Caco-2 (cell line): ENCODE measurements around the gene TAF11. TPM values are rescaled to one million over a fixed set of nuclear protein-coding genes. Genes with fewer than 3 reads are reported as not detected.
"Not testable (repeated sequence)": the region's sequence is repeated elsewhere in the genome, so short reads cannot be mapped to it uniquely, and the experiment has no call there.

Source experiments
- BruUV-seq: library from RNA; stranded (reverse); fragments of 400-500 nt; replicated peaks from 2 replicates; lab custom pipeline; 2021; lab: Mats Ljungman, UMichigan
- CTCF ChIA-PET: fragments of 300-600 bp; sonication (Branson Sonifier 250); formaldehyde crosslinking; loops from one replicate; lab custom pipeline; 2022; ENCODE audit warnings: antibody characterized with exemption; lab: Charles Lee
- POLR2A ChIA-PET: fragments of 300-600 bp; sonication (Branson Sonifier 250); formaldehyde crosslinking; loops from one replicate; lab custom pipeline; 2022; ENCODE audit warnings: antibody characterized with exemption; lab: Charles Lee
- DNase-seq, 2 experiments: peaks; one replicate each; pipeline versions ENCODE4 v3.0.0 to v3.0.0-alpha.2; 2020 to 2022
- H3K27me3 ChIP-seq: replicated peaks from 2 replicates; pipeline ENCODE4 v1.6.0; 2011; ENCODE audit warnings: low read length; ENCODE audit not compliant: control insufficient read depth, insufficient read depth
- H3K36me3 ChIP-seq: 2 replicates; pipeline ENCODE4 v1.5.1; 2011; ENCODE audit warnings: low read length; ENCODE audit not compliant: control insufficient read depth, insufficient read depth
- H3K4me1 ChIP-seq: fragments of 250-450 bp; sonication (Bioruptor Pico); 2 replicates; pipeline ENCODE4 v1.5.1; 2020; ENCODE audit warnings: mild to moderate bottlenecking
- H3K4me3 ChIP-seq: 2 replicates; pipeline ENCODE4 v1.5.1; 2011; ENCODE audit warnings: low read depth, mild to moderate bottlenecking, control low read depth, low read length
- H3K9me3 ChIP-seq: fragments of 250-450 bp; sonication (Bioruptor Pico); 2 replicates; pipeline ENCODE4 v1.5.1; 2020; ENCODE audit warnings: mild to moderate bottlenecking, moderate library complexity
- H3K27ac Mint-ChIP-seq: one replicate; pipeline ENCODE4 v1.8.0; 2022; ENCODE audit warnings: mixed read lengths; ENCODE audit not compliant: unreplicated experiment
- H3K27me3 Mint-ChIP-seq: one replicate; pipeline ENCODE4 v1.8.0; 2022; ENCODE audit warnings: mixed read lengths; ENCODE audit not compliant: insufficient read depth, unreplicated experiment
- H3K36me3 Mint-ChIP-seq: one replicate; pipeline ENCODE4 v1.8.0; 2022; ENCODE audit warnings: mild to moderate bottlenecking, mixed read lengths; ENCODE audit not compliant: insufficient read depth, unreplicated experiment
- H3K4me1 Mint-ChIP-seq: one replicate; pipeline ENCODE4 v1.8.0; 2022; ENCODE audit warnings: low read depth, mixed read lengths; ENCODE audit not compliant: unreplicated experiment
- H3K4me3 Mint-ChIP-seq: one replicate; pipeline ENCODE4 v1.8.0; 2022; ENCODE audit warnings: mild to moderate bottlenecking, moderate library complexity, mixed read lengths; ENCODE audit not compliant: unreplicated experiment
- H3K9me3 Mint-ChIP-seq: one replicate; pipeline ENCODE4 v1.8.0; 2022; ENCODE audit warnings: mixed read lengths; ENCODE audit not compliant: unreplicated experiment
- CTCF ChIP-seq, 2 experiments: fragments of 200-600 bp in 1 of 2; IDR thresholded peaks; 1 replicate in 1 of 2; 2 replicates in 1 of 2; pipeline versions ENCODE4 v1.5.1 to v1.8.0; 2011 to 2022; ENCODE audit warnings: antibody characterized with exemption in 1 of 2, control low read depth in 1 of 2, inconsistent platforms in 1 of 2, low read depth in 1 of 2, low read length in 1 of 2, mild to moderate bottlenecking in 1 of 2, moderate library complexity in 1 of 2; ENCODE audit not compliant: insufficient read depth in 1 of 2, severe bottlenecking in 1 of 2, unreplicated experiment in 1 of 2
- intact Hi-C: fragments of 100-400 bp; cut with micrococcal nuclease; formaldehyde crosslinking; loops from one replicate; pipeline ENCODE4 v1.10.0; 2022; ENCODE audit not compliant: unreplicated experiment
- total RNA-seq: library from RNA; stranded (reverse); gene quantifications from 2 replicates; pipeline ENCODE4 v1.2.3, GENCODE V29; 2022

The TAF11 gene
- total RNA-seq, 1 experiment from 2014 or later: 28.3 TPM

- peak overlapping the region; percentile 56 for H3K4me3 ChIP-seq
- no peaks in the 10 kb centered on the region for H3K27me3 ChIP-seq
- H3K4me1 ChIP-seq: peaks cover 7% of the 10 kb centered on the region
- no peaks in the 10 kb centered on the region for H3K36me3 ChIP-seq
- H3K27ac Mint-ChIP-seq: peak overlapping the region; percentile 98
- no peaks in the 10 kb centered on the region for H3K27me3 Mint-ChIP-seq
- no peak for TF ChIP-seq CTCF (IDR thresholded peaks at IDR 0.05; ENCODE audit: insufficient read depth in 1 of 2, low read depth in 1 of 2, low read length in 1 of 2, severe bottlenecking in 1 of 2, unreplicated experiment in 1 of 2)
- H3K4me1 Mint-ChIP-seq: peaks cover 16% of the 10 kb centered on the region
- H3K36me3 Mint-ChIP-seq: peaks cover 52% of the 10 kb centered on the region
- H3K9me3 ChIP-seq: no peaks in the 10 kb centered on the region
- CTCF ChIA-PET: interaction anchor here (0.7 to 1.2 kb wide), 4 partner anchors 85 to 428 kb away, joined by 3 to 4 read pairs (median 3); no protein-coding TSS in a partner anchor
- no peak for DNase-seq
- BruUV-seq: TSS peak; percentile 8
- H3K4me3 Mint-ChIP-seq: peak overlapping the region; percentile 98
- H3K9me3 Mint-ChIP-seq: no peaks in the 10 kb centered on the region
- POLR2A ChIA-PET: interaction anchor here (0.7 to 1.4 kb wide), 9 partner anchors 9 to 342 kb away, joined by 3 to 8 read pairs (median 4); partner anchors contain the start of gene BLTP3A
- intact Hi-C loops: loop anchor here (5.0 kb wide), 2 partner anchors 54 to 254 kb away; partner anchors contain the start of gene TCP11
These were observed 643 bp upstream of the TAF11 start for GRCh38 chr6:34888514-34888856.

- H3K27me3 Mint-ChIP-seq, BruUV-seq, DNase-seq, H3K4me1 ChIP-seq, H3K27me3 ChIP-seq, CTCF ChIA-PET, H3K4me3 ChIP-seq, H3K36me3 ChIP-seq, H3K27ac Mint-ChIP-seq, POLR2A ChIA-PET, H3K9me3 ChIP-seq, H3K9me3 Mint-ChIP-seq: not testable (repeated sequence)
- Mint-ChIP-seq H3K4me3 (peak overlapping the region; percentile 16), H3K4me1 (peaks cover 12% of the 10 kb centered on the region), H3K36me3 (peaks cover 61% of the 10 kb centered on the region)
- intact Hi-C loops: loop anchor here (5.0 kb wide), 2 partner anchors 56 to 256 kb away; partner anchors contain the start of gene TCP11
These were observed 2.0 kb downstream of the TAF11 start for GRCh38 chr6:34885837-34886236.

- Histone ChIP-seq H3K4me3 (no peak overlapping the region), H3K27me3 (no peaks in the 10 kb centered on the region), H3K4me1 (no peaks in the 10 kb centered on the region), H3K9me3 (no peaks in the 10 kb centered on the region), H3K36me3 (no peaks in the 10 kb centered on the region)
- Mint-ChIP-seq H3K4me1 (peaks cover 4% of the 10 kb centered on the region), H3K27me3 (no peaks in the 10 kb centered on the region), H3K4me3 (no peak overlapping the region), H3K27ac (no peak overlapping the region), H3K9me3 (no peaks in the 10 kb centered on the region), H3K36me3 (peaks cover 63% of the 10 kb centered on the region)
- intact Hi-C loops: loop anchor here (5.0 kb wide), 2 partner anchors 57 to 257 kb away; partner anchors contain the start of gene TCP11
- TF ChIP-seq CTCF (IDR thresholded peaks at IDR 0.05; ENCODE audit: insufficient read depth in 1 of 2, low read depth in 1 of 2, low read length in 1 of 2, severe bottlenecking in 1 of 2, unreplicated experiment in 1 of 2): no peak
- ChIA-PET POLR2A (no interaction called here), CTCF (no interaction called here)
- no peak for DNase-seq
- no TSS peak for BruUV-seq
These were observed 2.8 kb downstream of the TAF11 start for GRCh38 chr6:34884996-34885395.

GRCh38 chr6:34884073-34884472 is 3.8 kb downstream of the TAF11 start:
- CTCF ChIA-PET: interaction anchor here (0.6 kb wide), 1 partner anchor 421 kb away, joined by 5 read pairs; no protein-coding TSS in a partner anchor
- H3K36me3 ChIP-seq, BruUV-seq, H3K9me3 ChIP-seq, intact Hi-C loops, H3K4me1 ChIP-seq, DNase-seq, H3K4me3 ChIP-seq, H3K9me3 Mint-ChIP-seq, H3K27me3 ChIP-seq, H3K27me3 Mint-ChIP-seq, POLR2A ChIA-PET, H3K27ac Mint-ChIP-seq, H3K4me3 Mint-ChIP-seq, H3K4me1 Mint-ChIP-seq: not testable (repeated sequence)
- H3K36me3 Mint-ChIP-seq: peaks cover 67% of the 10 kb centered on the region
